ENCODE data around the gene PDZD4.

DNA sequence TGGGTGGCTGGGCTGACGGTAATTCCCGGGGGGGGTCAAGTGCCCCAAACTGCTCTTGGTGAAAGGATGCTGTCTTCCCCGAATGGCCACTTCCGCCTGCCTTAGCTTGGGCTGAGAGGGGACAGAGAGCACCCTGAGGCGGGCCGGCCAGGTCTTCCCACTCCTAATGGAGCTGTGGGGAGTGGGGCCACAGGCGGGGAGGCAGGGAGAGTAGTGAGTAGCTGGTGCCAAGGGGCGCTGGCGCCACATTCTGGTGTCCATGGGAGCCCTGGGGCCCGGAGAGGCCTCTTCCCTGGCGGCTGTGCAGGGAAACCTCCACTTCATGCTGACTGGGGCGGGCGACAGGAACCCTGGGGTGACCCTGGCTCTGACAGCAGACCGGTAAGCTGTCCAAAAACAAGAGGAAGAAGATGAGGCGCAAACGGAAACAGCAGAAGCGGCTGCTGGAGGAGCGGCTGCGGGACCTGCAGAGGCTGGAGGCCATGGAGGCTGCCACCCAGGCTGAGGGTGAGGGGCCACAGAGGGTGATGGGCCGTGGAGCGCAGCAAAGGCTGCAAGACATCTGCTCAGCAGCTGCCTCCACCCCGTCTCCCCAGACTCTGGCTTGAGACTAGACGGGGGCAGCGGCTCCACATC, 46.8 kb downstream of the PDZD4 start:
- TF ChIP-seq, protein P1, sequence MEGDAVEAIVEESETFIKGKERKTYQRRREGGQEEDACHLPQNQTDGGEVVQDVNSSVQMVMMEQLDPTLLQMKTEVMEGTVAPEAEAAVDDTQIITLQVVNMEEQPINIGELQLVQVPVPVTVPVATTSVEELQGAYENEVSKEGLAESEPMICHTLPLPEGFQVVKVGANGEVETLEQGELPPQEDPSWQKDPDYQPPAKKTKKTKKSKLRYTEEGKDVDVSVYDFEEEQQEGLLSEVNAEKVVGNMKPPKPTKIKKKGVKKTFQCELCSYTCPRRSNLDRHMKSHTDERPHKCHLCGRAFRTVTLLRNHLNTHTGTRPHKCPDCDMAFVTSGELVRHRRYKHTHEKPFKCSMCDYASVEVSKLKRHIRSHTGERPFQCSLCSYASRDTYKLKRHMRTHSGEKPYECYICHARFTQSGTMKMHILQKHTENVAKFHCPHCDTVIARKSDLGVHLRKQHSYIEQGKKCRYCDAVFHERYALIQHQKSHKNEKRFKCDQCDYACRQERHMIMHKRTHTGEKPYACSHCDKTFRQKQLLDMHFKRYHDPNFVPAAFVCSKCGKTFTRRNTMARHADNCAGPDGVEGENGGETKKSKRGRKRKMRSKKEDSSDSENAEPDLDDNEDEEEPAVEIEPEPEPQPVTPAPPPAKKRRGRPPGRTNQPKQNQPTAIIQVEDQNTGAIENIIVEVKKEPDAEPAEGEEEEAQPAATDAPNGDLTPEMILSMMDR (IDR thresholded peaks at IDR 0.05): no peak
- no peak for TF ChIP-seq EP300 (IDR thresholded peaks at IDR 0.05)

All from stomach (tissue), 4 donors.